Mesenchymal stem cell (in vitro differentiated cells and primary cell): ENCODE data around the gene TAMALIN.

Experiments
- DNase-seq: peaks from one replicate; pipeline ENCODE4 v3.0.0-alpha.2; 2013
- H2AFZ ChIP-seq: one replicate; pipeline ENCODE4 v1.6.1; 2013; ENCODE audit warnings: low read depth, mild to moderate bottlenecking, control low read depth, inconsistent platforms, low read length, moderate library complexity
- H2AK5ac ChIP-seq: 2 replicates; pipeline ENCODE4 v1.6.1; 2013; ENCODE audit warnings: low read length, moderate library complexity, mild to moderate bottlenecking, inconsistent platforms; ENCODE audit not compliant: severe bottlenecking
- H2BK120ac ChIP-seq: one replicate; pipeline ENCODE4 v1.6.1; 2013; ENCODE audit warnings: low read depth, mild to moderate bottlenecking, inconsistent platforms, low read length, moderate library complexity
- H2BK12ac ChIP-seq, 2 experiments: one replicate each; pipeline ENCODE4 v1.6.1; 2013; ENCODE audit warnings: inconsistent platforms in 2 of 2, low read length in 2 of 2, mild to moderate bottlenecking in 2 of 2, moderate library complexity in 2 of 2, control low read depth in 1 of 2
- H2BK15ac ChIP-seq: one replicate; pipeline ENCODE4 v1.6.1; 2013; ENCODE audit warnings: mild to moderate bottlenecking, low read depth, inconsistent platforms; ENCODE audit not compliant: poor library complexity, severe bottlenecking
- H2BK5ac ChIP-seq: 2 replicates; pipeline ENCODE4 v1.6.1; 2013; ENCODE audit warnings: low read depth, mild to moderate bottlenecking, low read length, control low read depth, inconsistent platforms; ENCODE audit not compliant: poor library complexity, severe bottlenecking
- H3K14ac ChIP-seq, 2 experiments: one replicate each; pipeline ENCODE4 v1.6.1; 2013; ENCODE audit warnings: inconsistent platforms in 2 of 2, low read length in 2 of 2, control low read depth in 1 of 2, mild to moderate bottlenecking in 1 of 2, moderate library complexity in 1 of 2
- H3K18ac ChIP-seq, 2 experiments: one replicate each; pipeline ENCODE4 v1.6.1; 2013; ENCODE audit warnings: inconsistent platforms in 2 of 2, low read length in 2 of 2, control low read depth in 1 of 2, low read depth in 1 of 2, mild to moderate bottlenecking in 1 of 2
- H3K23ac ChIP-seq, 2 experiments: one replicate each; pipeline ENCODE4 v1.6.1; 2013; ENCODE audit warnings: inconsistent platforms in 2 of 2, low read length in 2 of 2, mild to moderate bottlenecking in 2 of 2, moderate library complexity in 2 of 2, control low read depth in 1 of 2
- H3K27ac ChIP-seq: 2 replicates; pipeline ENCODE4 v1.5.1; 2013; ENCODE audit warnings: mild to moderate bottlenecking, moderate library complexity, low read length, control low read depth, inconsistent platforms; ENCODE audit not compliant: poor library complexity, severe bottlenecking
- H3K27me3 ChIP-seq, 2 experiments: 2 replicates each; pipeline versions ENCODE4 v1.6.1 to v1.7.0; 2013; ENCODE audit warnings: low read length in 2 of 2, mild to moderate bottlenecking in 2 of 2, moderate library complexity in 2 of 2, control low read depth in 1 of 2, inconsistent platforms in 1 of 2; ENCODE audit not compliant: control insufficient read depth in 1 of 2, insufficient read depth in 1 of 2
- H3K36me3 ChIP-seq, 2 experiments: 2 replicates each; pipeline versions ENCODE4 v1.6.1 to v1.7.0; 2013; ENCODE audit warnings: low read length in 2 of 2, control low read depth in 1 of 2, inconsistent platforms in 1 of 2, low read depth in 1 of 2, mild to moderate bottlenecking in 1 of 2; ENCODE audit not compliant: insufficient read depth in 2 of 2, control insufficient read depth in 1 of 2
- H3K4ac ChIP-seq, 2 experiments: one replicate each; pipeline ENCODE4 v1.6.1; 2013; ENCODE audit warnings: inconsistent platforms in 2 of 2, low read length in 2 of 2, mild to moderate bottlenecking in 2 of 2, moderate library complexity in 2 of 2, control low read depth in 1 of 2, low read depth in 1 of 2
- H3K4me1 ChIP-seq: 2 replicates; pipeline ENCODE4 v1.6.1; 2013; ENCODE audit warnings: low read depth, low read length, control low read depth; ENCODE audit not compliant: control insufficient read depth, insufficient read depth
- H3K4me2 ChIP-seq: 2 replicates; pipeline ENCODE4 v1.6.1; 2013; ENCODE audit warnings: low read length, mild to moderate bottlenecking, inconsistent platforms; ENCODE audit not compliant: poor library complexity, severe bottlenecking
- H3K4me3 ChIP-seq, 2 experiments: 2 replicates each; pipeline versions ENCODE4 v1.5.1 to v1.7.0; 2013; ENCODE audit warnings: low read length in 2 of 2, mild to moderate bottlenecking in 2 of 2, control low read depth in 1 of 2, low read depth in 1 of 2; ENCODE audit not compliant: insufficient read depth in 1 of 2
- H3K79me1 ChIP-seq: replicated peaks from 2 replicates; pipeline ENCODE4 v1.6.1; 2013; ENCODE audit warnings: mild to moderate bottlenecking, control low read depth, low read length, inconsistent platforms; ENCODE audit not compliant: poor library complexity, severe bottlenecking
- H3K9ac ChIP-seq: 2 replicates; pipeline ENCODE4 v1.7.0; 2013; ENCODE audit warnings: mild to moderate bottlenecking, low read length, moderate library complexity
- H3K9me3 ChIP-seq: 2 replicates; pipeline ENCODE4 v1.7.0; 2013; ENCODE audit warnings: mild to moderate bottlenecking, low read length; ENCODE audit not compliant: control insufficient read depth
- H4K8ac ChIP-seq: one replicate; pipeline ENCODE4 v1.6.1; 2013; ENCODE audit warnings: inconsistent platforms, mild to moderate bottlenecking, low read length, moderate library complexity
- H4K91ac ChIP-seq: one replicate; pipeline ENCODE4 v1.6.1; 2013; ENCODE audit warnings: mild to moderate bottlenecking, low read length, inconsistent platforms
- WGBS: methylation state at CpG from one replicate; pipeline ENCODE4 v1.1.7; 2013; ENCODE audit warnings: mixed read lengths; 5-methylcytosine and 5-hydroxymethylcytosine counted together

TAMALIN gene

GRCh38 chr12:52033446-52034140, 26.8 kb downstream of the TAMALIN start:
- Histone ChIP-seq H3K36me3 (no peaks in the 10 kb centered on the region), H3K4me3 (peak overlapping the region in 1 of 2 experiments; percentile 72), H3K79me1 (no peaks in the 10 kb centered on the region), H2BK12ac (peak overlapping the region in 1 of 2 experiments; percentile 23), H3K27ac (no peak overlapping the region), H2BK5ac (no peak overlapping the region), H2AFZ (no peak overlapping the region), H2BK120ac (no peak overlapping the region), H3K4me1 (peaks cover 20% of the 10 kb centered on the region), H3K9ac (peak overlapping the region; percentile 95), H3K9me3 (no peaks in the 10 kb centered on the region), H3K14ac (no peak overlapping the region), H2BK15ac (no peak overlapping the region), H3K27me3 (peaks cover 10 to 11% of the 10 kb centered on the region in 2 experiments), H2AK5ac (no peak overlapping the region), H3K4me2 (peak overlapping the region; percentile 14), H3K23ac (no peak overlapping the region), H3K4ac (peak overlapping the region; percentile 3 to 4), H3K18ac (no peak overlapping the region), H4K91ac (no peak overlapping the region), H4K8ac (no peak overlapping the region)
- DNase-seq = no peak
- 77% methylated on average over 13 of the region's 13 CpGs for WGBS

DNA sequence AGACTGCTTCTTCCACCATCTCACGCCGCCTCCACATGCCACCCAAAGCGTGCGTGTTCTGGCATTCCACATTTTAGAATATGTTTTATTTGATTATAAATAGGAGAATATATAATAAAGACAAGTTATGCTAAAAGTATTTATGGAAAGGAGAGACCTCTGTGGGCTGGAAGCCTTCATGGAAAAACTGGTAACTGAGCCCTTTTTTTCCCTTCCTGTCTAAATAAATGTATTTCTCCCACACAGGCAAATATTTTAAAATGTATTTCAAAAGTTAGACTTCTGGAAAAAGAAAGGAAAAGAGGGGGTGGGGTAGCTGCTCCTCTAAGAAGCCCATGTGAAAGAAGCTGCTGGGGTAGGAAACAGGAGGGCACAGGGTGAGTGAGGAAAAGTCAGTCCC, 28.4 kb downstream of the TAMALIN start:
- Histone ChIP-seq H2BK15ac (no peak overlapping the region), H4K91ac (no peak overlapping the region)
- no peak for DNase-seq

GRCh38 chr12:52035926-52036325, 29.2 kb downstream of the TAMALIN start:
- peaks cover 5 to 10% of the 10 kb centered on the region in 2 experiments for H3K27me3 ChIP-seq
- H3K18ac ChIP-seq = no peak overlapping the region

More for the DNA sequence above, 28.4 kb downstream of the TAMALIN start:
- Histone ChIP-seq H3K18ac (no peak overlapping the region), H3K9me3 (no peaks in the 10 kb centered on the region), H3K4me1 (peaks cover 12% of the 10 kb centered on the region), H2BK12ac (no peak overlapping the region), H3K9ac (no peak overlapping the region), H3K4ac (no peak overlapping the region), H2BK120ac (no peak overlapping the region), H2AFZ (no peak overlapping the region), H3K27me3 (peaks cover 5 to 10% of the 10 kb centered on the region in 2 experiments), H2BK5ac (no peak overlapping the region), H3K27ac (no peak overlapping the region), H4K8ac (no peak overlapping the region), H2AK5ac (no peak overlapping the region), H3K4me3 (no peak overlapping the region), H3K14ac (no peak overlapping the region), H3K23ac (no peak overlapping the region), H3K36me3 (no peaks in the 10 kb centered on the region), H3K79me1 (no peaks in the 10 kb centered on the region), H3K4me2 (no peak overlapping the region)
- no CpG with 5 or more reads among the region's 4 CpGs for WGBS

DNA sequence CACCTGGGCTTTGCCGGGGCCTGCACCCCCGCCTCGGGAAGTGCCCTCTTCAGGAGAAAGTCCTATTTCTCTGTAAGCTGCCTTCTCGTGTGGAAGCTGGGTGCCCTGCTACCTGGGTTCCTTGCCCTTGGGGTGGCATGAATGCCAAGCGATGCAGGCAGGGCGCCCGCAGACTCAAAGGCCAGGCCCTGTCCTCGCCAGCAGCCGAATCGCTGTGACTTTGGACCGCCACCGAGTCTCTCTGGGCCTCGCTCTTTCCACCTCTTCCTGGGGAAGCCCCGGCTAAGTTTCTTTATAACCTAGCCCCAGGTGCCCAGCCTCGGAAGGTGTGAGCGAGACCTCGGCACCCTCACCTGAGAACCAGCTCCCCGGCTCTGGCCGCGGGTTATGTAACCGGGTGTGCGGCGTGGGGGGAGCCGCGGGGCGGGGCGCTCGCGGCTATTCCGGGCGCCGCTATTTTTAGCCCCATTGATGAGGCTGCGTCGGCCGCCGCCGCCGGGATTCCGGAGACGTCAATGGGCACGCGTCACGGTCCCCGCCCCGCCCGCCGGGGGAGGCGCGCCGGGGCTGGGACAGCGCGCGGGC, 29.9 kb downstream of the TAMALIN start:
- Histone ChIP-seq H2AK5ac (no peak overlapping the region), H3K4me1 (peaks cover 12% of the 10 kb centered on the region), H2BK15ac (peak overlapping the region; percentile 17), H3K27ac (no peak overlapping the region), H4K8ac (peak overlapping the region; percentile 75), H3K14ac (no peak overlapping the region), H4K91ac (no peak overlapping the region), H3K36me3 (no peaks in the 10 kb centered on the region), H2BK120ac (no peak overlapping the region), H3K4me2 (peak overlapping the region; percentile 75), H3K79me1 (no peaks in the 10 kb centered on the region), H2AFZ (no peak overlapping the region), H3K4ac (no peak overlapping the region), H3K27me3 (peaks cover 5 to 10% of the 10 kb centered on the region in 2 experiments), H3K9ac (peak overlapping the region; percentile 81), H3K23ac (no peak overlapping the region), H3K18ac (peak overlapping the region; percentile 9 to 61), H3K9me3 (no peaks in the 10 kb centered on the region), H3K4me3 (peak overlapping the region; percentile 54 to 70), H2BK12ac (peak overlapping the region; percentile 25 to 38), H2BK5ac (no peak overlapping the region)
- 30% methylated on average over 28 of the region's 53 CpGs for WGBS
- peak; percentile 88 for DNase-seq

More at GRCh38 chr12:52035926-52036325, 29.2 kb downstream of the TAMALIN start:
- no peak overlapping the region for H2BK120ac ChIP-seq
- WGBS = 86% methylated on average over 2 of the region's 2 CpGs
- no peak overlapping the region for H3K4ac ChIP-seq
- no peak overlapping the region for H2BK5ac ChIP-seq
- no peak overlapping the region for H2BK15ac ChIP-seq
- no peak overlapping the region for H3K14ac ChIP-seq
- no peaks in the 10 kb centered on the region for H3K9me3 ChIP-seq
- no peak overlapping the region for H2AK5ac ChIP-seq
- no peak overlapping the region for H4K91ac ChIP-seq
- no peak overlapping the region for H2AFZ ChIP-seq
- no peak overlapping the region for H3K23ac ChIP-seq
- H3K27ac ChIP-seq = no peak overlapping the region
- H3K79me1 ChIP-seq = no peaks in the 10 kb centered on the region
- no peak overlapping the region for H2BK12ac ChIP-seq
- no peak overlapping the region for H3K4me3 ChIP-seq
- no peak overlapping the region for H3K4me2 ChIP-seq
- H3K9ac ChIP-seq = no peak overlapping the region
- no peak overlapping the region for H4K8ac ChIP-seq
- no peak for DNase-seq
- H3K36me3 ChIP-seq = no peaks in the 10 kb centered on the region
- peaks cover 12% of the 10 kb centered on the region for H3K4me1 ChIP-seq
